ENCODE data around the gene SEC62.
A peak's percentile ranks its signal among the peaks of the same experiment; 100 is the strongest.

SEC62 gene

DNA sequence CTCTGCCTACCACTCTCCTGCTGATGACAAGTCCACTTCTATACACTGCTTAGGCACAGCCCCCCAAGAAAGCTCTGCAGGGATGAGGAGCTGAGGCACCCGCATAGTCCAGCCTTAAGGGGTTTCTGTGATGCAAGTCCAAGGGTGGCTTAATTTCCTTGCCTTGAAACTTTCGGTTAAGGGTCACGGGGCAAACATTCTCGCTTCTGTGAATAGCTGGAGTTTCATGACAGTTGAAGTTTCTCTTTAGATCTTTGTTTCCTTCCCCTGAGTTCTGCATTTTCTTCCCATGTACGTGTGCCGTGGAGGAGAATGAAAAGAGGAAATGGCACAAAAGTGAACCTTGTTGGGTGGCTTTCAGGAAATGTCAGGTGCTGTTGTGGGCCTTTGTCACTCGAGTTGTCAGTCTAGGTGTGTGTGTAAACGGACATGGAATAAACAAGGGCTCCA is 78.2 kb downstream of the SEC62 start:
- Histone ChIP-seq H3K36me3 (ENCODE audit: control insufficient read depth in 1 of 2, insufficient read depth in 2 of 2, low read length in 2 of 2) (no peaks in the 10 kb centered on the region), H3K18ac (ENCODE audit: low read length) (no peak overlapping the region), H2AK5ac (ENCODE audit: low read length) (no peak overlapping the region)

GRCh38 chr3:170046269-170047132 is 79.9 kb downstream of the SEC62 start:
- H3K79me2 ChIP-seq (ENCODE audit: control insufficient read depth, insufficient read depth, low read length, poor library complexity): no peaks in the 10 kb centered on the region
- no peak overlapping the region for H3K27ac ChIP-seq (ENCODE audit: low read depth, low read length)
- no peaks in the 10 kb centered on the region for H3K4me1 ChIP-seq (ENCODE audit: control insufficient read depth in 1 of 2, insufficient read depth in 2 of 2, low read length in 2 of 2)
- no peak overlapping the region for H2AFZ ChIP-seq (ENCODE audit: insufficient read depth, low read length, poor library complexity)
- no peak overlapping the region for H3K9ac ChIP-seq (ENCODE audit: low read length)
- no peaks in the 10 kb centered on the region for H3K27me3 ChIP-seq (ENCODE audit: insufficient read depth, low read length)
- H4K91ac ChIP-seq (ENCODE audit: low read depth, low read length): no peak overlapping the region
- H3K36me3 ChIP-seq (ENCODE audit: control insufficient read depth in 1 of 2, insufficient read depth in 2 of 2, low read length in 2 of 2): no peaks in the 10 kb centered on the region
- WGBS (ENCODE audit: extremely low coverage, insufficient coverage, insufficient read length): no CpG with 5 or more reads among the region's 5 CpGs
- no peak overlapping the region for H3K23ac ChIP-seq (ENCODE audit: low read length)
- peaks cover 3% of the 10 kb centered on the region for H3K9me3 ChIP-seq (ENCODE audit: insufficient read depth, low read depth, low read length)
- no peaks in the 10 kb centered on the region for H3K79me1 ChIP-seq (ENCODE audit: low read length)
- H3K18ac ChIP-seq (ENCODE audit: low read length): no peak overlapping the region
- no peak overlapping the region for H3K14ac ChIP-seq (ENCODE audit: low read length)
- no peak overlapping the region for H2BK5ac ChIP-seq (ENCODE audit: low read depth, low read length, poor library complexity)
- H2AK5ac ChIP-seq (ENCODE audit: low read length): no peak overlapping the region
- no peak overlapping the region for H3K4me2 ChIP-seq (ENCODE audit: low read length)
- H3K4me3 ChIP-seq (ENCODE audit: low read depth, low read length): no peak overlapping the region
- H2BK120ac ChIP-seq (ENCODE audit: insufficient read depth, low read length, poor library complexity): no peak overlapping the region
- DNase-seq: no peak
- no peak overlapping the region for H4K8ac ChIP-seq (ENCODE audit: low read depth, low read length)
- H2BK12ac ChIP-seq (ENCODE audit: low read length): no peak overlapping the region
- no peak overlapping the region for H3K4ac ChIP-seq (ENCODE audit: low read depth, low read length)
- H4K12ac ChIP-seq (ENCODE audit: low read depth, low read length): no peak overlapping the region

More for the DNA sequence above, 78.2 kb downstream of the SEC62 start:
- Histone ChIP-seq H3K79me2 (ENCODE audit: control insufficient read depth, insufficient read depth, low read length, poor library complexity) (no peaks in the 10 kb centered on the region), H3K4me3 (ENCODE audit: low read depth, low read length) (no peak overlapping the region), H4K12ac (ENCODE audit: low read depth, low read length) (no peak overlapping the region), H2BK12ac (ENCODE audit: low read length) (no peak overlapping the region), H3K27ac (ENCODE audit: low read depth, low read length) (no peak overlapping the region), H3K79me1 (ENCODE audit: low read length) (no peaks in the 10 kb centered on the region), H2AFZ (ENCODE audit: insufficient read depth, low read length, poor library complexity) (no peak overlapping the region), H3K9ac (ENCODE audit: low read length) (no peak overlapping the region), H4K91ac (ENCODE audit: low read depth, low read length) (no peak overlapping the region), H4K8ac (ENCODE audit: low read depth, low read length) (no peak overlapping the region), H3K4ac (ENCODE audit: low read depth, low read length) (no peak overlapping the region), H3K27me3 (ENCODE audit: insufficient read depth, low read length) (no peaks in the 10 kb centered on the region), H2BK120ac (ENCODE audit: insufficient read depth, low read length, poor library complexity) (no peak overlapping the region), H3K9me3 (ENCODE audit: insufficient read depth, low read depth, low read length) (peaks cover 3% of the 10 kb centered on the region), H3K4me1 (ENCODE audit: control insufficient read depth in 1 of 2, insufficient read depth in 2 of 2, low read length in 2 of 2) (no peaks in the 10 kb centered on the region), H3K23ac (ENCODE audit: low read length) (no peak overlapping the region), H2BK5ac (ENCODE audit: low read depth, low read length, poor library complexity) (no peak overlapping the region), H3K4me2 (ENCODE audit: low read length) (no peak overlapping the region), H3K14ac (ENCODE audit: low read length) (no peak overlapping the region)
- WGBS (ENCODE audit: extremely low coverage, insufficient coverage, insufficient read length): no CpG with 5 or more reads among the region's 8 CpGs
- DNase-seq: peak in 1 of 2 donors; percentile 29

DNA sequence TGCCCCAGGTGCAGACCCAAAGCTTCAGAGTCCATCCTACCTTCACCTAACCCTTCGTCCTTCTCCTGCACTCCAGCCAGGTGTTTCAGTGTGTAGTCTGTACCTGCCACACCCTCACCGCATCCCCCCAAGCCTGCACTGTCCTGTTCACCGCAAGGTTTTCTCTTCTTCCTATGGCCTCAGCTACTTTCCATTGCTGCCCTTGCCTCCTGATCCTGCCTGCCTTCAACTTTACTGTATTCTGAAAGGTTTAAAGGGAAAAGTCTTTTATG is 80.5 kb downstream of the SEC62 start:
- Histone ChIP-seq H3K27ac (ENCODE audit: low read depth, low read length) (no peak overlapping the region), H3K79me2 (ENCODE audit: control insufficient read depth, insufficient read depth, low read length, poor library complexity) (no peaks in the 10 kb centered on the region), H2AFZ (ENCODE audit: insufficient read depth, low read length, poor library complexity) (no peak overlapping the region), H2AK5ac (ENCODE audit: low read length) (no peak overlapping the region), H3K14ac (ENCODE audit: low read length) (no peak overlapping the region), H4K91ac (ENCODE audit: low read depth, low read length) (no peak overlapping the region), H3K4me1 (ENCODE audit: control insufficient read depth in 1 of 2, insufficient read depth in 2 of 2, low read length in 2 of 2) (no peaks in the 10 kb centered on the region), H3K4ac (ENCODE audit: low read depth, low read length) (no peak overlapping the region), H2BK5ac (ENCODE audit: low read depth, low read length, poor library complexity) (no peak overlapping the region), H3K4me2 (ENCODE audit: low read length) (no peak overlapping the region), H4K12ac (ENCODE audit: low read depth, low read length) (no peak overlapping the region), H3K18ac (ENCODE audit: low read length) (no peak overlapping the region), H3K9ac (ENCODE audit: low read length) (no peak overlapping the region), H3K23ac (ENCODE audit: low read length) (no peak overlapping the region), H3K36me3 (ENCODE audit: control insufficient read depth in 1 of 2, insufficient read depth in 2 of 2, low read length in 2 of 2) (no peaks in the 10 kb centered on the region), H3K27me3 (ENCODE audit: insufficient read depth, low read length) (no peaks in the 10 kb centered on the region), H3K4me3 (ENCODE audit: low read depth, low read length) (no peak overlapping the region), H2BK12ac (ENCODE audit: low read length) (no peak overlapping the region), H4K8ac (ENCODE audit: low read depth, low read length) (no peak overlapping the region), H3K9me3 (ENCODE audit: insufficient read depth, low read depth, low read length) (peaks cover 3% of the 10 kb centered on the region), H2BK120ac (ENCODE audit: insufficient read depth, low read length, poor library complexity) (no peak overlapping the region), H3K79me1 (ENCODE audit: low read length) (no peaks in the 10 kb centered on the region)
- no peak for DNase-seq
- WGBS (ENCODE audit: extremely low coverage, insufficient coverage, insufficient read length): no CpG with 5 or more reads among the region's 3 CpGs

Data from trophoblast cell (in vitro differentiated cells and primary cell).